ENCODE measurements around the gene AFAP1L2.
"Not testable (repeated sequence)": the region's sequence is repeated elsewhere in the genome, so short reads cannot be mapped to it uniquely, and the experiment has no call there.

The AFAP1L2 gene

DNA sequence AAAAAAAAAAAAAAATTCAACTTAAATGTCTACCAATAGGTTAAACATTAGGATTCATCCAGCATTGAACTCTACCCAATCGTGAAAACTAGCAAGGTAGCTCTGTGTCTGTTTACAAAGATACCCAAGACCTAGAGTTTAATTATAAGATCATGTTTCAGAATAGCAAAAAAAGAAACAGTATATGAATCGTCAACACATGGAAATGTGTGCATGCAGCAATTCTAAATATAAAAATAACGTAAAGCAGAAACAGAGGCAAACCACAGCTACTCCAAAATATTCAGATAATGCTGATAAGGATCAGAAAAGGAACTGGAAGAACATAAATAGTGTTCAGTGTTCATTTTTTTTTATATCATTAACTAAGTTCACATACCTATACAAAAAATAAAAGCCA, 68.7 kb downstream of the AFAP1L2 start:
- DNase-seq (ENCODE audit: low read depth): no peak

- no peak for DNase-seq (ENCODE audit: low read depth)
These were observed 70.0 kb downstream of the AFAP1L2 start for GRCh38 chr10:114334301-114334700.

DNA sequence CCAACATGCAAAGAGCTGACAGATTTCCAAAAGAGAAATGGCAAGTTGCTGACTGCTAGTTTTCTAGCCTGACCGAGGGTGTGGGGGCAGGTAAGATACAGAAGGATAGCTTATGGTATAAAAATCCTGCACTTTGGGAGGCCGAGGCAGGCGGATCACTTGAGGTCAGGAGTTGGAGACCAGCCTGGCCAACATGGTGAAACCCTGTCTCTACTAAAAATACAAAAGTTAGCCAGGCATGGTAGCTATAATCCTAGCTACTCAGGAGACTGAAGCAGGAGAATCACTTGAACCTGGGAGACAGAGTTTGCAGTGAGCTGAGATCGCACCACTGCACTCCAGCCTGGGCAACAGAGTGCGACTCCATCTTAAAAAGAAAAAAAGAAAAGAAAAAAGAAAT, 70.9 kb downstream of the AFAP1L2 start:
- not testable (repeated sequence) for DNase-seq (ENCODE audit: low read depth)

DNA sequence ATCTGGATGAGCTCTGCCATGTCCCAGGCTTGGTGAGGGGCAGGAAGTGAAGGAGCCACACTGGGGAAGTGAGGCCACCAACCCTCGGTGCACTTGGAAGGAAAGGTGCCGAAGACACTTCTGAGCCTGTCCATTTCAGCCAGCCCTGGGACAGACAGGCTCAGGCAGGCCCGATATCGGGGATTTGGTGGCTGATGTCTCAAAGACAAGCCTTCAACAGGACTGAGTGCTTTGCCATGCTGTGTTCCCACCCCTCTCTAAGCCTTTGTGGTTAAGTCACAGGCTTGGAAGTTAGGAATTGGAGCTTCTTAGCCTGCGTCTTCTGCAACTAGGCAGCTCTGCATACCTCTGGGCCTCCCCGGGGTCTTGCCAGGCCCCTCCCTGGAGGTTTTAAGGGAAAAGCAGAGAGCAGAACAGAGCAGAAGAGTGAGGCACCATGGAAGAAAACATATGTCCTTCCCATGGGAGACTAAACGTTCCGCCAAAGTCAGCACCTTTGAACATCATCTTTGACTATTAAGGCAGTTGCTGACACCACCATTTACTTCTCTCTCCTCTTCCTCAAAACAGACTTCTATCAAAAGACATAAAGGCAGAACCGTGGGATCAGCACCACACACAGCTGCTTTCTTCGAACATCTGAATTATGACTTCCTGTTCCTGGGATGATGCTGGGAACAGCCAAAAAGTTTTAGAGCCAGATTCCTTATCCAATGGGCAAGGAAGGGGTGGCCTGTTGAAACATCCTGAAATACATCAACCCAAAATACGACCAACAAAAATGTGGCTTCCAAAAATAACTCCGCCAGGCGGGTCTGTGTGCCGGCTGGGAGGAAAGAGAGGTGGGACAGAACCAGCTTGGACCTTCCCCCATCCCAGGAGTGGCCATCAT, 71.8 kb downstream of the AFAP1L2 start:
- DNase-seq (ENCODE audit: low read depth): no peak

GRCh38 chr10:114329634-114330365, 74.5 kb downstream of the AFAP1L2 start:
- DNase-seq (ENCODE audit: low read depth): no peak

DNA sequence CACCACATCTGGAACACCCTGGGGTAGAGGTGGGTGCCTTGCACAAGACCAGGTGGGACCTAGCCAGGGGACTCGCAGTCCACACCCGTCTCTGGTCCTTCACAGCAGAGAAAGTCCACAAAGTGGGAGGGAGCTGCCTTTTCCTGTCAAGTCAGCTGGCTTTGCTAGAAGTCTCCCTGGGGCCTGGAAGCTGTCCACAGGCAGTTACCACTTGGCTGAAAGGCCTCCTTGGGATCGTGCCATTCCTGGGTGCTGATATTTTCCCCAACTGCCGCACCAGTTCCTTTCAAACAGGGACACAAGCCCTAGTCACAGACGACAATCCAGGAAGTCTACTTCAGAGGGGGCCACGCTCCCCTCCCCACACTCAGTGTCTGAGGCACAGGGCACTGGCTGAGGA, 75.4 kb downstream of the AFAP1L2 start:
- no peak for DNase-seq (ENCODE audit: low read depth)

DNA sequence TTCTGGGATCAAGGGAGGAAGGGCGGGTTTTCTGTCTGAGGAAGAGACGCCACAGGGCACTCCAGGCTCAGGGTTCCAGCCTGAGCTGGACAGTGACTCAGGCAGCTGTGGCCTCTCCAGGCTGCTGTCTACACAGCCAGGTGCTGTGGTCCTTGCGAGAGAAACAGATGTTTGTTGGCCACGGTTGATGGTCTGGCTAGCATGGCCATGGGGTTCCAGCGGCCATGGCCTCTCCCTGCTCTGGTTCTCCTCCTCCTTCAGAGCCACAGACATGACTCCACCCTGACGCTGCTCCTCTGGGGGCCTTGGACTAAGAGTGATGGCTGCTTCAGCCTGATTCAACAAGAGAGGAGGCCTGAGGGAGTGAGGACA, 75.9 kb downstream of the AFAP1L2 start:
- DNase-seq (ENCODE audit: low read depth): no peak

DNA sequence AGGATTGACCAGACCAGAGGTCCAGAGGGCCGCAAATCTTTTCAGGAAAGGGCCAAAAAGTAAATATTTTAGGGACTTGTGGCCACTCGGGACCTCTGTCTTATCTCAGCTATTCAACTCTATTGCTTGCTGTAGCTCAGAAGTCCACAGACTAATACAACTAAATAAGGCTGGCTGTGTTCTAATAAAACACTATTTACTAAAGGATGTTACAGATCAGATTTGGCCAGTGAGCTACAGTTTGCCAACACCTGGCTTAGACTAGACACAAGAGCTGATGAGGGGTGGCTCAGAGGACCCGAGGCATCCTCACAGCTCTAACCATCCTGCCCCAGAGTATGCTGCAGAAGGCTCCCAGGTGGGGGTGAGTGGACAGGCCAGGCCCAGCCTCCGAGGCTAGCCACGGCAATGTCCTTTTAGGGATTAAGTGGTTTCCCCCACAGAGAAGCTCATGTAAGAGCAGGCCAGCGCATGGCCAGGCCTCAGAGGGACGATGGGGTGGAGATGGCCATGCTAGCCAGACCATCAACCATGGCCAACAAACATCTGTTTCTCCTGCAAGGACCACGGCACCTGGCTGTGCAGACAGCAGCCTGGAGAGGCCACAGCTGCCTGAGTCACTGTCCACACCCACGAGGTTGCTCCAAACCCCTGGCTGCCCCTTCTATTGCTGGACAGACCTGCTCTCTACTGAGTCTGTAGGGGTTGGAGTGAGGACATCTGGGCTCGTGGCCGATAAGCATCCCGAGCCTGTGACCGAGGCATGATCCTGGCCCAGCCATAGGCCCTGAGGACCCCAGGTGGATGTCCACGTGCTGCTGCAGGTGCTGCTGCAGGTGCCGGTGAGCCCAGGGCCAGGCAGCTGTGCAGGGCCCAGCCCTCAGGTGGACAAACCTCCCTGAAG, 76.5 kb downstream of the AFAP1L2 start:
- DNase-seq (ENCODE audit: low read depth): no peak

GRCh38 chr10:114326795-114327194, 77.5 kb downstream of the AFAP1L2 start:
- no peak for DNase-seq (ENCODE audit: low read depth)

DNA sequence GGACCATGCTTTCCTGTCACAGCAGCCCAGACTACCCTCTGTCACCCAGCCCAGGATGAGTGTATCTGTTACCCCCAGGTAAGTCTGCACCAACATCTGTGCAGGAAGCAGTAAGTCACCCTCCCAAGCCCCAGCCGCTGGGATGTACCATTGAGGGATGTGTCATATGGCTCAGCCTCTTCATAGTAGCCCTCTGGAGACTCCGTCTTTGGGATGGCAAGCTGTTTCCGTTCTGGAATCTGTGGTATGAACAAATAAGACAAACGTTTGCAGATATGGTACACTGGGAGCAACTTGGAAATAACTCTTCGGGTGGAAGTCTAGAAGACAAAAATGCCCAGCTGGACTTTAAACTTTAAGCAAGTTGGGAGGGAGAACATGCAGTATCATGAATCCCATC, 81.3 kb downstream of the AFAP1L2 start:
- no peak for DNase-seq (ENCODE audit: low read depth)

DNA sequence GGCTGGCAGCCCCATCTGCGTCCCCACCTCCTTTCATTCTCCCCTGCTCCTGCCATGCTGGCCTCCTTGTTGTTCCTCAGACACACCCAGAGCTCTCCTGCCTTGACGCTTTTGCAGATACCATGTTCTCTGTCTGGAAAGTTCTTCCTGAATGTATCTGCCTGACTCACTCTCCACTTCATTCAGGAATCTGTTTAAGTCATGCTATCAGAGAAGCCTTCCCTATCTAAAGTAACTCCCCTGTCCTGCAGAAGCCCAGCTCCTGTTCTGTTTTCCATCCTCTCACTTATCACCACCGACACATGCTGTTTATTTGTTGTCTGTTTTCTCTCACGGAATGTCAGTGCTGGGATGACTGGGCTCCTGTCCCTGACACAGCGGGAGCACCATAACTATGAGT, 82.0 kb downstream of the AFAP1L2 start:
- DNase-seq (ENCODE audit: low read depth): no peak

DNA sequence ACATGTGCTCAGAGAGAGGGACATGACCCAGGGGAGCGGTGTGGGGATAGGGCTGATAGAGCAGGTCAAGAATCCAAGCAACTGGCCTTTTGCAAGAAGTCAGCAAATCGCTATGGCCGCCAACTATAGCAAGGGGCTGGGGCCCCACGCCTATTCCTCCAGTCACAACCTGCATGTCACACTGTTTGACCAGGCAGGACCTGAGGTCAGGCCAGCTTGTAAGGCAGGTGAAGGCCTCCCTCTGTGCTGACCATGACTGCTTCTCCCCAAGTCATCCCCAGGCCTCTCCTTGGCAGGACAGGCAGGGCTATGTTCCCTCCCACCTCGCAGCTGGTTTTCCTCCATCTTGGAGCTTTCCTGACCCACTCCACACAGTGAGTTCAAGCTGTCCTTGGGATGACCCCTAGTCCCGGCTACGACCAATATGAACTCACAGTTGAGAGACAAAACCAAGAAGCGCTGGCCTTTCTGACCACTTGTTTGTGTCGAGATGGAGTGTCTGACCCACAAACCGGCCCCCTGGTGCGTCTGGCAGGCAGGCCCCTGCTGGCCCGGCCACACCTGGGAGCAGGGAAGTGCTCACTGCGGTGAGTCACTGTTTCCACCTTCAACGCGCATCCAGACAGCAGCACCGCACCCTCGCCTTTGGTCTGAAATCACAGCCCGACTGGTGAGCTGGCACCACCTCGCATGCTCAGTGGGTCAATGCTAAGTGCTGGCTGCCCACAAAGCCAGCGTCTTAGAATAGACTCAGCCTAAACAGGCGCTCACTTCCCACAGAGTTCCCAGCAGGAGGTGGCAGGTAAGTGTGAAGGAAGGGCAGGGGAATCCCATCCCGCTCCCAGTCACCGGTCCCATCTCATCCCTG, 83.8 kb downstream of the AFAP1L2 start:
- no peak for DNase-seq (ENCODE audit: low read depth)

GRCh38 chr10:114319406-114320248, 84.7 kb downstream of the AFAP1L2 start:
- no peak for DNase-seq (ENCODE audit: low read depth)

GRCh38 chr10:114316744-114317143, 87.6 kb downstream of the AFAP1L2 start:
- no peak for DNase-seq (ENCODE audit: low read depth)

DNA sequence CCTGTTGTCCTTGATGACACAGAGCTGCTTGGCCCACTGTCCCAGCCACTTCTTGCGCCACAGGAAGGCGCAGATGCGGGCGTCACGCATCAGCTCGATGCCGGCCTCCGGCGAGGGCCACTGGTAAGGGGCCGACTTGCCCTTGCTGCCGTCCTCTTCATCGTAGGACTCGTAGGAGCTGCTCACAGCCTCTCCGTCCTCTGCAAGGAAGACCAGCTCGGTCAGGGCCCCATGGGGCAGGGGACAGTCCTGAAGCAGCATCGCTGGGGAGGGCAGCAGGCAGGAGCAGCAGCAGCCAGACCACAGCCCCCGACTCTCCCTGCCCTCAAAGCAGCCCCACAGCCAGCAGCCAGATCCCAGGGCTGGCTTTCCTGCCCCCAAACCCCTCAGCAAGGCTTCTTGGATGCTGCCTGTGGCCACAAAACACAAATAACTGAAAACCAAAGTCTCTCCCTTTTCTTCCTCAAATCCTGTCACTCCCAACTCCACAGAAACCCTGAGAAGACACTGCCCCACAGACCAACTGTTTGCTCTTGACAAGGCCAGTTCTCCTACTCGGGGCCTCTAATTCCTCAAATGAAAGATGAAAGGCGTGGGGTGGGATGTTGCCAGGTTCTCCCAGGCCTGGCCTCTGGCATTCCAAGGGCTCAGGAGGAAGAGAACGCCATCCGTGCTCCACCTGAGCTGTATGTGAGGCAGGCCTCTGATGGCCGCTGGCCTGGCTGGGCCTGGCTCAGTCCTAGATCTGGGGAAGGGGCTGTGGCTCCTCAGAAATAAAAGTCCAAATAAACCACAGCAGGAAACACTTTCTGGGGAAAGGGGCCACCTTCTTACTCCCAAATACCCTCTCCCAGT, 88.5 kb downstream of the AFAP1L2 start:
- DNase-seq (ENCODE audit: low read depth): no peak

- DNase-seq (ENCODE audit: low read depth): no peak
These were observed 90.4 kb downstream of the AFAP1L2 start for GRCh38 chr10:114313866-114314265.

DNA sequence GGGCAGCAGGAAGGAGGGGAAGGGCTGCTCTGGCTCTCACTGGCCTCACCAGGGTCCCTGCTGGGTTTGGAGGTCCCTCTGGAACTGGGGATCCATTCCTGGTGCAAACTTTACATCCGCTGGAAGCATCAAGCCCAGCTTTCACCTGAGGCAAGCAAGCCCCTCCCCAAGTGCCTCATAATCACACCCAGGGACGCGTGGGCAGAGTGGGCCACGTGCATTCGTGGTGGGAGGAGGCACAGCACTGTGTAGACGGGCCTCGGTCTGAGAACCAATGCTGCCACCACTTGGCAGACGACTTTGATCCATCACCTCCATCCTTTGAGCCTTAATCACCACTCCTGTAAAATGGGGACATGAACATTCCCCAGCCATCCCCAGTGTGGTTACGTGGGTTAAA, 91.2 kb downstream of the AFAP1L2 start:
- no peak for DNase-seq (ENCODE audit: low read depth)

GRCh38 chr10:114311496-114312209, 92.6 kb downstream of the AFAP1L2 start:
- DNase-seq (ENCODE audit: low read depth): no peak

GRCh38 chr10:114311023-114311422, 93.3 kb downstream of the AFAP1L2 start:
- no peak for DNase-seq (ENCODE audit: low read depth)
